Stimulated activated CD4-positive, alpha-beta T cell treated with anti-CD3 and anti-CD28 coated beads, Interleukin-4, amount 100 ng/mL, for 24 hours (primary cell): ENCODE measurements around the gene USP46.

Experiments
- DNase-seq: peaks from one replicate; pipeline ENCODE4 v3.0.0-alpha.2; 2020

Gene USP46

GRCh38 chr4:52617336-52618020 lies 41.6 kb downstream of the USP46 start:
- DNase-seq = no peak

- no peak for DNase-seq
These were observed 44.9 kb downstream of the USP46 start for GRCh38 chr4:52614241-52614640.

GRCh38 chr4:52612341-52612740 lies 46.8 kb downstream of the USP46 start:
- no peak for DNase-seq

GRCh38 chr4:52611030-52611555 lies 48.0 kb downstream of the USP46 start:
- DNase-seq = no peak

- no peak for DNase-seq
These were observed 52.4 kb downstream of the USP46 start for GRCh38 chr4:52606726-52607125.

- DNase-seq = no peak
These were observed 53.1 kb downstream of the USP46 start for GRCh38 chr4:52606040-52606439.

- DNase-seq = no peak
These were observed 54.9 kb downstream of the USP46 start for GRCh38 chr4:52604215-52604614.

- no peak for DNase-seq
These were observed 58.8 kb downstream of the USP46 start for GRCh38 chr4:52600275-52600674.

GRCh38 chr4:52595001-52595400 lies 64.1 kb downstream of the USP46 start:
- DNase-seq = no peak

GRCh38 chr4:52592287-52592686 lies 66.8 kb downstream of the USP46 start:
- no peak for DNase-seq

GRCh38 chr4:52588771-52589591 lies 70.1 kb downstream of the USP46 start:
- peak; percentile 27 for DNase-seq

- no peak for DNase-seq
These were observed 71.0 kb downstream of the USP46 start for GRCh38 chr4:52588097-52588496.

- no peak for DNase-seq
These were observed 73.0 kb downstream of the USP46 start for GRCh38 chr4:52586069-52586468.

- DNase-seq = no peak
These were observed 73.7 kb downstream of the USP46 start for GRCh38 chr4:52585379-52585778.

GRCh38 chr4:52579602-52580272 lies 79.4 kb downstream of the USP46 start:
- DNase-seq = no peak

- no peak for DNase-seq
These were observed 80.2 kb downstream of the USP46 start for GRCh38 chr4:52578951-52579350.

- DNase-seq = no peak
These were observed 81.5 kb downstream of the USP46 start for GRCh38 chr4:52577624-52577962.

GRCh38 chr4:52576961-52577623 lies 82.0 kb downstream of the USP46 start:
- no peak for DNase-seq

GRCh38 chr4:52576326-52576725 lies 82.8 kb downstream of the USP46 start:
- no peak for DNase-seq

- DNase-seq = no peak
These were observed 83.7 kb downstream of the USP46 start for GRCh38 chr4:52575406-52575805.

GRCh38 chr4:52574036-52574435 lies 85.1 kb downstream of the USP46 start:
- DNase-seq = no peak

GRCh38 chr4:52573551-52573950 lies 85.5 kb downstream of the USP46 start:
- no peak for DNase-seq

GRCh38 chr4:52572936-52573485 lies 86.1 kb downstream of the USP46 start:
- no peak for DNase-seq
